Measurements from ENCODE around the gene KMT2E. TPM values are rescaled to one million over a fixed set of nuclear protein-coding genes. Genes with fewer than 3 reads are reported as not detected.
"Not testable (repeated sequence)": the region's sequence is repeated elsewhere in the genome, so short reads cannot be mapped to it uniquely, and the experiment has no call there.

Gene KMT2E
- total RNA-seq, 1 donor from 2014 or later, result 62.5 TPM

GRCh38 chr7:105028004-105028403 is 14.0 kb downstream of the KMT2E start:
- TF ChIP-seq CTCF (IDR thresholded peaks at IDR 0.05; ENCODE audit: insufficient read depth, low read depth, low read length), result no peak
- TF ChIP-seq EZH2 (IDR thresholded peaks at IDR 0.05; ENCODE audit: insufficient read depth, low read length), result no peak
- DNase-seq (ENCODE audit: low read depth) (no peak), FAIRE-seq (no peak)
- Mint-ChIP-seq H3K27ac (ENCODE audit: unreplicated experiment) (no peak overlapping the region), H3K4me3 (ENCODE audit: unreplicated experiment) (no peak overlapping the region), H3K36me3 (ENCODE audit: low read depth, unreplicated experiment) (no peaks in the 10 kb centered on the region), H3K4me1 (ENCODE audit: low read depth, unreplicated experiment) (peaks cover 38% of the 10 kb centered on the region), H3K9me3 (ENCODE audit: unreplicated experiment) (no peaks in the 10 kb centered on the region), H3K27me3 (ENCODE audit: low read depth, unreplicated experiment) (no peaks in the 10 kb centered on the region)
- peaks cover 11% of the 10 kb centered on the region for H3K4me1 ChIP-seq (ENCODE audit: insufficient read depth, low read length)
- H3K9me3 ChIP-seq (ENCODE audit: insufficient read depth, low read depth, low read length), result no peaks in the 10 kb centered on the region
- no peaks in the 10 kb centered on the region for H3K27me3 ChIP-seq (ENCODE audit: insufficient read depth, low read length)
- no peak overlapping the region for H3K4me2 ChIP-seq (ENCODE audit: low read length)
- no peak overlapping the region for H2AFZ ChIP-seq (ENCODE audit: low read depth, low read length)
- H3K27ac ChIP-seq (ENCODE audit: low read depth, low read length), result no peak overlapping the region
- no peak overlapping the region for H3K4me3 ChIP-seq (ENCODE audit: insufficient read depth, low read depth, low read length)
- no peak overlapping the region for H3K9ac ChIP-seq (ENCODE audit: low read length)
- peaks cover 93% of the 10 kb centered on the region for H4K20me1 ChIP-seq (ENCODE audit: insufficient read depth, low read length)
- H3K36me3 ChIP-seq (ENCODE audit: insufficient read depth, low read length), result no peaks in the 10 kb centered on the region
- H3K79me2 ChIP-seq (ENCODE audit: insufficient read depth, low read length), result peaks cover 99% of the 10 kb centered on the region

GRCh38 chr7:105028941-105029340 is 14.9 kb downstream of the KMT2E start:
- H3K27me3 Mint-ChIP-seq (ENCODE audit: low read depth, unreplicated experiment); H3K27ac ChIP-seq (ENCODE audit: low read depth, low read length); H3K4me3 Mint-ChIP-seq (ENCODE audit: unreplicated experiment); FAIRE-seq; H3K4me2 ChIP-seq (ENCODE audit: low read length); H3K9ac ChIP-seq (ENCODE audit: low read length); DNase-seq (ENCODE audit: low read depth); H2AFZ ChIP-seq (ENCODE audit: low read depth, low read length); H3K36me3 Mint-ChIP-seq (ENCODE audit: low read depth, unreplicated experiment); H3K27me3 ChIP-seq (ENCODE audit: insufficient read depth, low read length); H3K9me3 Mint-ChIP-seq (ENCODE audit: unreplicated experiment); H3K36me3 ChIP-seq (ENCODE audit: insufficient read depth, low read length); H3K9me3 ChIP-seq (ENCODE audit: insufficient read depth, low read depth, low read length); H3K27ac Mint-ChIP-seq (ENCODE audit: unreplicated experiment); H3K4me3 ChIP-seq (ENCODE audit: insufficient read depth, low read depth, low read length): not testable (repeated sequence)
- H4K20me1 ChIP-seq (ENCODE audit: insufficient read depth, low read length), result peaks cover 95% of the 10 kb centered on the region
- peaks cover 11% of the 10 kb centered on the region for H3K4me1 ChIP-seq (ENCODE audit: insufficient read depth, low read length)
- peaks cover 38% of the 10 kb centered on the region for H3K4me1 Mint-ChIP-seq (ENCODE audit: low read depth, unreplicated experiment)
- H3K79me2 ChIP-seq (ENCODE audit: insufficient read depth, low read length), result peaks cover 100% of the 10 kb centered on the region

- Mint-ChIP-seq H3K4me1 (ENCODE audit: low read depth, unreplicated experiment) (peaks cover 25% of the 10 kb centered on the region), H3K9me3 (ENCODE audit: unreplicated experiment) (no peaks in the 10 kb centered on the region), H3K27ac (ENCODE audit: unreplicated experiment) (no peak overlapping the region), H3K36me3 (ENCODE audit: low read depth, unreplicated experiment) (peaks cover 2% of the 10 kb centered on the region), H3K4me3 (ENCODE audit: unreplicated experiment) (peak overlapping the region; percentile 15), H3K27me3 (ENCODE audit: low read depth, unreplicated experiment) (no peaks in the 10 kb centered on the region)
- Histone ChIP-seq H3K9me3 (ENCODE audit: insufficient read depth, low read depth, low read length) (no peaks in the 10 kb centered on the region), H3K36me3 (ENCODE audit: insufficient read depth, low read length) (no peaks in the 10 kb centered on the region), H3K27me3 (ENCODE audit: insufficient read depth, low read length) (no peaks in the 10 kb centered on the region), H3K79me2 (ENCODE audit: insufficient read depth, low read length) (peaks cover 96% of the 10 kb centered on the region), H3K4me2 (ENCODE audit: low read length) (no peak overlapping the region), H3K4me1 (ENCODE audit: insufficient read depth, low read length) (no peaks in the 10 kb centered on the region), H3K9ac (ENCODE audit: low read length) (no peak overlapping the region), H4K20me1 (ENCODE audit: insufficient read depth, low read length) (peaks cover 90% of the 10 kb centered on the region), H3K27ac (ENCODE audit: low read depth, low read length) (no peak overlapping the region), H2AFZ (ENCODE audit: low read depth, low read length) (no peak overlapping the region), H3K4me3 (ENCODE audit: insufficient read depth, low read depth, low read length) (no peak overlapping the region)
- DNase-seq (ENCODE audit: low read depth) (no peak), FAIRE-seq (no peak)
- TF ChIP-seq CTCF (IDR thresholded peaks at IDR 0.05; ENCODE audit: insufficient read depth, low read depth, low read length), result no peak
- no peak for TF ChIP-seq EZH2 (IDR thresholded peaks at IDR 0.05; ENCODE audit: insufficient read depth, low read length)
These were observed 16.4 kb downstream of the KMT2E start for GRCh38 chr7:105030447-105030846.
